HG03432 (cell line): ENCODE data around the gene CPLX1.

Experiments used
- ATAC-seq: cut with Tn5 transposase; IDR thresholded peaks from one replicate; pipeline ENCODE4 v1.9.1; 2021; ENCODE audit warnings: mild to moderate bottlenecking, moderate library complexity; ENCODE audit not compliant: unreplicated experiment

CPLX1 gene

DNA sequence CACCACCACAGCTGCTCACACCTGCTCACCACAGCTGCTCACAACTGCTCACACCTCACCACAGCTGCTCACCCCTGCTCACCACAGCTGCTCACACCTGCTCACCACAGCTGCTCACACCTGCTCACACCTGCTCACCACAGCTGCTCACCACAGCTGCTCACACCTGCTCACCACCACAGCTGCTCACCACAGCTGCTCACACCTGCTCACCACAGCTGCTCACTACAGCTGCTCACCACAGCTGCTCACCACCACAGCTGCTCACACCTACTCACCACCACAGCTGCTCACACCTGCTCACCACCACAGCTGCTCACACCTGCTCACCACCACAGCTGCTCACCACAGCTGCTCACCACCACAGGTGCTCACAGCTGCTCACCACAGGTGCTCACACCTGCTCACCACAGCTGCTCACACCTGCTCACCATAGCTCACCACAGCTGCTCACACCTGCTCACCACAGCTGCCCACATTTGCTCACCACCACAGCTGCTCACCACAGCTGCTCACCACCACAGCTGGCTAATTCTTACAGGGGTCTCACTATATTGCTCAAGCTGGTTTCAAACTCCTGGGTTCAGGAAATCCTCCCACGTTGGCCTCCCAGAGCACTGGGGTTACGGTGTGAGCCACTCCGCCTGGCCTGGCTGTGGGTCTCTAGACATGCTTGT lies 30.4 kb upstream of the CPLX1 start:
- no peak for ATAC-seq

DNA sequence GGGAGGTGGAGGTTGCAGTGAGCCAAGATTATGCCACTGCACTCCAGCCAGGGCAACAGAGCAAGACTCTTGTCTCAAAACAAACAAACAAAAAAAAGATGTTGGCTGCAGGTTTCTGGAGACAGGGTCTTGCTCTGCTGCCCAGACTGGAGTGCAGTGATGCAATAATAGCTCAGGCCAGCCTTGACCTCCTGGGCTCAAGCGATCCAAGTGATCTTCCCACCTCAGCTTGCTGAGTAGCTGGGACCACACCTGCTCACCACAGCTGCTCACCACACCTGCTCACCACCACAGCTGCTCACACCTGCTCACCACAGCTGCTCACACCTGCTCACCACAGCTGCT lies 29.9 kb upstream of the CPLX1 start:
- ATAC-seq: no peak

DNA sequence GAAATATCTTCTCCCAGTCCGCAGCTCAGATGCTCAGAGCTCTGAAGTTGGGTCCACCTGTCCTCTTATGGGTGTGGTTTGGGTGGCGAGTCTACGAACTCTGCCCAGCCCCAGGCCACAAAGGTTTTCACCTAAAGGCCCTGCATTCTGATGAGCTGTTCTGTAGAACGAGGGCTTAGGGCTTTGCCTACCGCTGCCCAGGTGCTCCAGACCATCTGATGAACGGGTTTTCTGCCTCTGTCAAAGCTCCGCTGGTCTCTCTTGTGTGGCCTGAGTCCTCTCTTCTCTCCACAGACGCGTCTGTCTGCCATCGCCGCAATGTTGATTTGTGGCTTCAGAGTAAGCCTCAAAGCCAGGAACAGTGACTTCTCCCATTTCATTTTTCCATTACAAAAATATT lies 28.4 kb upstream of the CPLX1 start:
- ATAC-seq: no peak

DNA sequence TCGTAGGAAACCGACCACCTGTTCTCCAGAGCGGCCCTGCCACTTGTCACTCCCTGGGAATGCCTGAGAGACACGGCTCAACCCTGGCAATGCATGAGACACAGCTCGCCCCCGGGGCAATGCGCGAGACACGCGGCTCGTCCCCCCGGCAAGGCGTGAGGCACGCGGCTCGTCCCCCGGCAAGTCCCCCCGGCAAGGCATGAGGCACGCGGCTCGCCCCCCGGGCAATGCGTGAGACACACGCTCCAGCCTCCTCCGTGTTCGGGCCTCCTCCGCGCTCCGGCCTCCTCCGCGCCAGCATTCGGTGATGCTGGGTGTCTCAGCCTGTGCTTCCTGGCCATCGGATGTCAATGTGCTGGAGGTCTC lies 27.5 kb upstream of the CPLX1 start:
- no peak for ATAC-seq

DNA sequence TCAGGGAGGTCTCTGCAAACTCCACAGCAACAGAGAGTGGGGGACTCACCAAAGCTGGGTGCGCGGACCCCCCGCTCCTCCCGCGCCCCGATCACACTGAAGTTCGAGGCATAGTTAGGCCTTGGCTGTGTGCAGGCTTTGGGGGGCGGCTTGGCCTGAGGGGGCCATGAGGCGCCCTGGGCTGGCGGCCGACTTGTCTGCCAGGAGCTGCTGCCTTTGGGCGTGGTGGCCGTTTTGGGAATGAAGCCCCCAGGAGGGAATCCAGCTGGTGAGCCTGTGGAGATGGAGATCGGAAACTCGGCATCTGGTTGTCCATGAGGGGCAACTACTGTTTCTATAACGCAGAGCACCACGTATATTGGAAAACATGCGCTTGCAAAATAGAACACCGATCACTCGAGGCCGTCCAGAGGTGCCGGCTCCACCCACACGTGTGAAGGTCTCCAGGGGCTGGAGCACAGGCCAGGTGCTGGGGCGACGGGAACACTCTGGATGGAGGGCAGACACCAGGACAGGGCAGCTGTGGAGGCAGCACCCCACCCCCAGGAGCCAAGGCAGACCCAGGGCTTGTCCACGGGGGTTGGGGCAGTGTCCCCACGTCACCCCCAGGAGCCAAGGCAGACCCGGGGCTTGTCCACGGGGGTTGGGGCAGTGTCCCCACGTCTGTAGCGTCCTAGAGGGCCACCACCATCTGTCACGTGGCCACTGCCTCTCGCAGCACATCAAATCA lies 25.9 kb upstream of the CPLX1 start:
- ATAC-seq: no peak

DNA sequence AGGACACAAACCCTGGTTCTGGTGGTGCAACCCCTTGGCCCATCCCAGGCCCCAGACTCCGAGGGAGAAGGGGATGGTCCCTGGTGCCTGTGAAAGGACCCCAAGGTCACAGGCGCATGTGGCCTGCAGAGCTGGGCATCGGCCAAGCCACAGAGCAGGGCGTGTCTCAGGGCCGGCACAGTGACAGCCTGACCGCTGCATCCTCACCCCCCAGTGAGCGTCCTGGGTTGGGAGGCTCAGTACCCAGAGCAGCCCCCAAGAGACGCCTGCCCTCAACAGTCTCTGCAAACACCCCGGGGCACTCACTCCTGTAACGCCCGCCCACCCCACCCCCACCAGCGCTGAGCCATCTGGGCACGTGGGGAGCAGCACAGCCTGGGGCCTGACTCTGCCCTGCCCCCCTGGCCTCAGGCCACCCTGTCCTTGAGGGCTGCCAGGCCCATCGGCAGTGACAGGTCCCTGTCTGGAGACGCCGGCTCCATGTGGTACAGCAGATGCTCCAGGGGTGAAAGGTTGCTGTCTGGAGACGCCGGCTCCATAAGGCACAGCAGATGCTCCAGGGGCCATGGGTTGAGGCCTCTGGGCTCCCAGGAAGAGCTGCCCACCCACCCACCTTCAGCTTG lies 24.5 kb upstream of the CPLX1 start:
- ATAC-seq: no peak

DNA sequence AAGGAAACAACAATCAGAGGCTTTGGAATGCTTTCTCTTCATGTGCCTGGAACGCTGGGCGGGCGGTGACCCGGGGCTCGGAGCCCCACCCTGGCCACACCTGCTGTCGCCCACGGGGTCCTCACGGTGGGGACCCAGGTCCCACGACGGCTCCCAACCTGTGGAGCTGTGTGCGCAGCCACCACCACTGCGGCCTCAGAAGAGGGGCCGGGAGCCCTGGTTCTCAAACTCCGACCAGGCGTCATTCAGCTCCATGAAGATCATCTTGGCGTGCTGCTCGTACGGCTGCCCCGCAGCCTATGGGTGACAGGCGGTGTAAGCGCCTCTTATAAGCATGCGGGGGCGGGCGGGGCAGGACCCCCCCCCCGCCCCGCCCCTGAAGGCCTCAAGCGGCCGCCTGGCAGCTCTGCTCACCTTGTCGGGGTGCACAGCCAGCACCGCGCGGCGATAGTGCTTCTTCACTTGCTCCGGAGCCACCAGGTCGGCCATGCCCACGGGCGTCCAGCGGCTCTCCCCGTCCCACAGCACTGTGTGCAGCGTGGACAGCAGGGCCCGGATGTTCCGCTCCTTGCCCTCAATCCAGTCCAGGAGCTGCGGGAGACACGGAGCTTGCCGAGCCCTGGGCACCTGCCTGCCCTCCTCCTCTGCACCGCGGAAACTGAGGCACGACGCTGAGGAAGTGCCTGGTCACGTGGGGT lies 23.7 kb upstream of the CPLX1 start:
- no peak for ATAC-seq

DNA sequence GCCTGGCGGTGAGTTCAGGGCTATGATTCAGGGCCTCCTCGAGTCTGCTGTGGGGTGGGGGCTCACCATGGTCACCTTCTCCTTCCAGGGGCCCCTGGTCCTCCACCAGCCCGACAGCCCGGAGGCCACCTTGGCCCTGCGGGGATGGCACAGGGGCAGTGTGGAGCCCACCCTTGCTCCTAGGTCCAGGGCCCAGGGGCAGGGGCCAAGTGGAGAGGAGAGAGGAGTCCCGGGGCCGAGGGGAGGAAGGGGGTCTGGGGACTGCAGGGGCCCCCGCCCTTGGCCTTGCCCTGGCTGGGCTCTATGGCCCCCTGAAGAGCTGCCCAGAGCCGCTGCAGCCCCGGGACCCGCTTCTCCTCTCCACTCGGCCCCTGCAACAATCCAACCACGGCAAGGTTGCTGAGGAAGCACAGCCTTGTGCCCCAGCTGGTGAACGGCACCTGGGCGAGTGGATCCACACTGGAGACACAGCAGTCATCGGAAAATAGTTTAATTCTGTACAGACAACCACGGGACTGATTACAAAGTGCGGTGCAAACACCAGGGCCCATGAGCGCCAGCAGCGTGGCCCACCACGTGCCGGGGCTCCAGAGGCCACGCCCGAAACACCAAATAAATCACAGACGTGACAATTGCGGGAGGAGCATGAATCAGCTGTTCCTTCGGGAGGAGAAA lies 23.0 kb upstream of the CPLX1 start:
- ATAC-seq: no peak

DNA sequence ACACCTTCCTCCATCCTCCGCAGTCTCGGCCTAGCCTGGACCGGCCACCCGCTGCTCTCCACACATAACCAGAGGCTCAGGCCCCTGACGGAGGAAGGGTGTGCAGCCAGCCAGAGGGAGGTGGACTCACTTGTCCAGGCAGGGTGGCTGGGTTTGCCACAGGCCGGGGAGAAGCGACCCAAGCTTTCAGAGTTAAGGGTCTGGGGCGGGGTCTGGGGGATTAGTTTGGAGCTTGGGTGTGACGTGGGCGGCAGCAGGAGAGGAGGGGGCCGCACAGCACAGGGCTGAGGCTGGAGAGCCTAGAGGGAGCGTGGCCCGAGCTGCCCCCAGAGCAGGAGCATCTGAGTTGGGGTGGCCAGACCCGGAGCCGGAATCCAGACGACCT lies 22.4 kb upstream of the CPLX1 start:
- no peak for ATAC-seq

DNA sequence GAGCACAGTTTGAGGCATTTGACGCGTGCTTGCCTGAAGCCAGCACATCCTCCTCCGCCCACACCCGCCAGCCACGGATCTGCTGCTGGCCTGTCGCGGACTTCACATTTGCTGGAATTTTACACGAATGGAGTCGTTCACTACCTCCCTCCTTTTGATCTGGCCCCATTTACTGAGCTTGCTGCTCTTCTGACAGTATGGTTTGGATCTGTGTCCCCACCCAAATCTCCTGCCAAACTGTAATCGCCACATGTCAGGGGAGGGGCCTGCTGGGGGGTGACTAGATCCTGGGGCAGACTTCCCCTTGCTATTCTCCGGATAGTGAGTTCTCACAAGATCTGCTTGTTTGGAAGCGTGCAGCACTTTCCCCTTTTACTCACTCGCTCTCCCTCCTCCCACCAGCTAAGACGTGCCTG lies 19.9 kb upstream of the CPLX1 start:
- no peak for ATAC-seq

DNA sequence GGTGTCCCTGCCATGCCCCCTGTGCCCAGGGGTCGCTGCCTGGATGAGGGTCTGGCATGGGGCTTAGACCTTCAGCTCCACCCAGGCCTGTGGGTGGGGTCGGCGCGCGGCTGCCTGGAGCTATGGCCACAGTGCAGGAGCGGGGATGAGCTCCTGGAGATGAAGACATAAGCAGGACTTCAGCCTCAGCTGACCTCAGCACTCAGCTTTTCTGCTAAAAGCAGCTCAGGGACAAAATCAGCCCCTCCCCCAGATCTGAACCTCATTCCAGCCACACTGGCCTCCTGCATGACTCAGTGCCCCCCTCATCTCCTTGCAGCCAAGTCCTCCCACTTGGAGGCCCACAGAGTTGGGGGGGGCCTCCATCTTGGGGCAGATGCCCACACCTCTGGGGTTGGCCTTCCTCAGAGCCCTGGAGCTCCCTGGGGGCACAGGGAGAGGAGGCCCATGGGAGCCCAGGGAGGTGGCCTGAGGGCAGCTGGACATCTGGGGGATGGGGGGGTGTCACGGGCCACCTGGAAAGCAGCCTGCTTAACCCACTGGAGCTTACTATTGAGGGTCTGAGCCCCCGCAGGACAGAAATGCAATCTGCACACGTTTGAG lies 19.4 kb upstream of the CPLX1 start:
- no peak for ATAC-seq

DNA sequence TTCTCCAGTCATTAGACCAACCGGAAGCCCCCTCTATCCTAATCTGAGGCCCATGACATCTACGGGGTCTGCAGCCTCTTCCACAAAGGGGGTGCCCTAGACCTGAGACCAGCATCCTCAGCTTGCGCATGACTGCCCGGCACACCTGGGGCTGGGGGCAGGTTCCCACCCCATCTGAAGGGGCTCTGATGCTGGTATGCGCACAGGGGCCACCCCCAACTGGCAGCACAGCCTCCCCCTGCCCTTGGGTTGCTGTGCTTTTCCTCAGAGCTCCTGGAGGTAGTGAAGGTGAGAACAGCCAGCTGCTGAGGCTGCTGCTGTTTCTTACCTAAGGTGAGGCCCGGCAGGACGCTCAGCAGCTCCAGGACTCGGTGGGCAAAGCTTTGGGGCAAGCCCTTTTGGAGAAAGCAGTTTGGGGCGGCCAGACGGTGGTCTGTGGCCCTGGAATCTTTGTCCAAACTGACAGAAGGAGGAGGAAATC lies 18.9 kb upstream of the CPLX1 start:
- ATAC-seq: no peak

DNA sequence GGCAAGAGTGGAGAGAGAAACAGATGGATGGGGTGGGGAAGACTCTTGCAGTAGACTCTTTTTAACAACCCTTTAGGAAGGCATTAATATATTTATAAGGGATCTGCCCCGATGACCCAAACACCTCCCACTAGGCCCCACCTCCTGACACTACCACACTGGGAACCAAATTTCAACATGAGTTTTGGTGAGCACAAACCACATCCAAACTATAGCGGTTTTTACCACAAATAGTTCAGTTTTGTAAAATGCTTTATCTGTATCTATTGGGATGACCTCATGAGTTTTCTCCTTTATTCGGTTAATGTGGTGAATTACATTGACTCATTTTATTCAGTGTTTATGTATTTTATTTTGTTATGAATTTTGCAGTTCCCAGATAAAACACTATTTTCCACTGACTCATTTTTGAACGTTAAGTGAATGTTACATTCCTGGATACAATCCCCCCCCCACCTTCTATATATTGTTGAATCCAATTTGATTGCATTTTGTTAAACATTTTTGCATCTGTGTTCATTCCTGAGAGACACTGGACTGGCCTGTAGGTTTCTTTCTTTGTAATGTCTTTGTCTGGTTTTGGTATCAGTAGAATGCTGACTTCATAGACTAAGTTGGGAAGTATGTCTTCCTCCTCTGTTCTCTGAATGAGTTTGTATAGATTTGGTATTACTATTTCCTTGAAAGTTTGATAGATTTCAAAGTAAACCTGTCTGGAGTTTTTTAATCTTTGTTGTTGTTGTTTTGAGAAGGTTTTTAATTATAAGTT lies 13.9 kb upstream of the CPLX1 start:
- no peak for ATAC-seq

DNA sequence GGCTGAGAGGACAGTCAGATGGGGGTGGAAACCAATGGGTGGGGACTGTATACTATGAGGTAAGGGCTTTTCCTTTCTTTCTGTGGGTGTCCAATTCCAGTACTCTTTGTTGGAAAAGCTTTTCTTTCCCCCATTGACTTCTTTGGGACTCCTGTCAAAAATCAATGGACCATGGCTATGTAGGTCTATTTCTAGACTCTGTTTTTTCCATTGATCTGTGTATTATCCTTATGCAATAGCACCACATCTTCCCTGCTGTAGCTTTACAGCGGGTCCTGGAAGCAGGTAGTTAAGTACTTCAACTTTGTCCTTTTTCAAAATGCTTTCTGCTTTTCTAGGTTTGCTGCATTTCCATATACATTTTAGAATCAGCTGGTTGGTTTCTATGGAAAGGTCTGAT lies 11.8 kb upstream of the CPLX1 start:
- ATAC-seq: no peak

DNA sequence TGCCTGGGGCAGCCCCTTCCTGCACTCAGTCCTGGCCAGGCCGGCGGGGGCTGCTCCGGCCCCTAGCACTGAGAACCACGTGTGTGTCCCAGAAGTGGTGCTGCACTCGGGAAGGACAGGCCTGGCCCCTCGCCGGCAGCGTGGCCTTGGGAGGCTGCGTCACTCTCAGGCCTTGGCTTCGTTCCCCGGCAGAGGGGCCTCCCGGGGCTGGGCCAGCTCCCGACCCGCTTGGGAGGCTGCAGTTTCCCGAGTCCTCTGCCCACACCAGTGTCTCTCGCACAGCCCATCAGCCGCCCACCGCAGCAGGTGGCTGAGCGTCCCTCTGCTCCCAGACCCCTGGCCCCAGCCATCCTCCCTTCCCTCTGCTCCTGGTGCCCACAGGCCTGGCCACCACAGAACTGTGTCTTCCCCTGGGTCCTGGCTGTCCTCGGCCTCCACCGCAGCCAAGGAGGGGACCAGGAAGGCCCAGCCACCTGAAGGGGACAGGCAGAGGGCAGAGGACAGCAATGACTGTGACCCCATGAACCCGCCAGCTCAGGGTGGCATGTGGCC lies 10.9 kb upstream of the CPLX1 start:
- ATAC-seq: no peak

DNA sequence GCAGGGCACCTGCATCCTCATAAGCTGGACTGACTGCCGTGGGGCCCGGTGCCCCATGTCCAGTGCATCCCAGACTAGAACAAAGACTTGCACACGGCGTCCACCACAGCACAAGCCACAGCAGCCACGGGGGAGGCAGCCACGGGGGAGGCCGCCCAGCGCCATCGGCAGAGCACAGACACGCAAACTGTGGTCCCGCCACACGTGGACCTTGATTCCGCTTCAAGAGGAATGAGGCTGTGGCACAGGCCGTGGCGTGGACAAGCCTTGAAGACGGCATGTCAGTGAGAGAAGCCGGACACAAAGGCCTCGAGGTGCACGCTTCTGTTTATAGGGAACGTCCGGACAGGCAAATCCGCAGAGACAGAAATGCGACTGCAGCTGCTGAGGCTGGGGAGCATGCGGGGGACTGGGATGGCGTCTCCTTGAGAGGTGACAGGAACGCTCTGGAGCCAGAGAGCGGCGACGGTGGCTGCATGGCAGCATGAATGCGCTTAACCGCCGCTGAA lies 10.1 kb upstream of the CPLX1 start:
- no peak for ATAC-seq

DNA sequence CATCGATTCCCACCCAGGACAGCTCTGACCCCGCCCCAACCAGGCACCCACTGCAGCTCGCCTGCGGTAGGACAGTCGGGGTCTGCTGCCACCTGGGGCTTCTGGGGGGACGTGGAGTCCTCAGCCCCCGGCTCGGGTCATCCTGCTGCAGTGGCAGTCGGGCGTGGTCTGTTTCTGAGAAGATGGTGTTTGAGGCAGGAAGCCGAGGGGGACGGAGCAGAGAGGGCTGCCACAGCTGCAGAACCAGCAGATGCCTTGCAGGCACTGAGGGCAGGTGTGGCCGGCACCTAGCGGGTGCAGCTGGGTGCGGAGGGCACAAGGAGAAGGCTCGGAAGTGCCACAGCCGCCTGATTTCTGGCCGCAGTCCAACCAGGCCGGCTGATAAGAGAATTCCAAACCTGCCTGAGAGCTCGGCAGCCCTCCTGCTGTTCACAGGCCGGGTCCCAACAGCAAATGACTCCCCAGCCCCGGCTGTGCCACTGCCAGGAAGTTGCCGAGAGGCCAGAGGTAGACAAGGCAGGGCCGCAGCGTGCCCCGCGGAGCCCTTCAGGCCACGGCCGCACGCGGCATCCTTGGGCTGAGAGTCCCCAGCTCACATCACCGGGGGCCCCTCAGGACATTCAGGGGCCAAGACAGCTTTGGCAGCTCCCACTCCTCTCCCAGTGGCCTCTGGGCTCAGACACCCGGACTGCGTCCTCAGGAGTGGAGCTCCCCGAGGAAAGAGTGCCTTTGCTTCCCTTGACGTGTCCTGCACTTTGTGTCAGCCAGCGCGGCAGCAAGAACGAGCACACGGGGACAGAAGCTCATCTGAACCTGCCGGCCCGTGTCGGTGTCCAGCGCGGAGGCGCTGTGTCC lies 9.4 kb upstream of the CPLX1 start:
- no peak for ATAC-seq

DNA sequence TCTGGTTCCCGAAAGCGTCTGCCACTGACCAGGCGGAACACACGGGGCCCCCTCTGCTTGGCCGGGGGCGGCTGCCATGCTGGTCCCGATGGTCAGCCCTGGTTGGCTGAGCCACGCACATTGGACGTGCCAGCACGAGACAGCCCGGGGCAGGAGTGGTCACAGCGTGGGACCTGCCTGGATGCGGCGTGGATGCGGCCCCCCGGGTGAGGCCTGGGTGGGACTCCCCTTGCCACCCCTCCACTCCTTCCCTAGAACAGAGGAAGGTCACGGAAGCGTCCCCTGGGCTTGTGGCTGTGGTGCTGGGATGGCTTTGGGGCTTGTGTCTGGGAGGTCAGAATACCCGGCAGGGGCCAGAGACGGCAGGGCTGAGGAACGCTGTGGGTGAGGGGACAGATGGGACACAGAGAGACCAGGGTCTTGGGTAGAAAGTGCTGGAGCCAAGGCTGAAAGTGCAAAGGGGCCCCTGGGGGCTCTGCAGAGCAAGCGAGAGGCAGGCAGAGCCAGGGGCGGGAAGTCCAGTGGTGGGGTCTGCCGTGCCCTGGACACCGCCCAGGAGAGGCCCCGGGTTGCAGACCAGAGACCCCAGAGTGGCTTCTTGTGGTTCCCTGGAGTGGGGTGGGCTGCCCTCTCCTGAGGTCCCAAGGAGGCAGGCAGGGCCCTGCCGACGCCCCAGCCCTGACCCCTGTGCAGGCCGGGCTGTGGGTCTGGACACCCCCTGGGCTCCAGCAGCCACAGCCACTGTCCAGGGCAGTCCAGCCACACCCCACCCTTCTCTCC lies 8.6 kb upstream of the CPLX1 start:
- ATAC-seq: no peak
